GM12874 (cell line): Measurements from ENCODE around the gene ACKR3.

Experiments
- TF ChIP-seq, protein P1 (sequence below): IDR thresholded peaks from 2 replicates; pipeline ENCODE4 v1.5.1; 2011; ENCODE audit warnings: low read depth, mild to moderate bottlenecking, control low read depth, low read length, moderate library complexity; ENCODE audit not compliant: insufficient read depth

The ACKR3 gene

DNA sequence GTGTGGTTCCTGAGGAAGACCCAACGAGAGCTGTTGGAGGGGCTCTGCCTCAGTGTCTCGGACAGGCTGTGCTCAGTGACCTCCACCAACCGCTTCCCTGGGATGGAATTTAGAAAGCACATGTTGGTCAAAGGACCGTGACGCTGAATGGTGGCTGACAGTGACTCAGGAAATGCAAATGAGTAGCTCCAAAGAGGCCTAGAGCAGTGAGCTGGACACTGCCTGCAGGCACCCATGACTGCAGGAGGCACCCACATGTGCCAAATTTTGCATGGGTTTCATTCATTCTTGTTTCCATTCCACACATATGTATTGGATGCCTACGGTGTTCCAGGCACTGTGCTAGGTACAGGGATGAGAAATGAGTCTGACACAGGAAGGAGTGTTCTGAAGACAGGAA lies 46.4 kb downstream of the ACKR3 start:
- TF ChIP-seq, protein P1, sequence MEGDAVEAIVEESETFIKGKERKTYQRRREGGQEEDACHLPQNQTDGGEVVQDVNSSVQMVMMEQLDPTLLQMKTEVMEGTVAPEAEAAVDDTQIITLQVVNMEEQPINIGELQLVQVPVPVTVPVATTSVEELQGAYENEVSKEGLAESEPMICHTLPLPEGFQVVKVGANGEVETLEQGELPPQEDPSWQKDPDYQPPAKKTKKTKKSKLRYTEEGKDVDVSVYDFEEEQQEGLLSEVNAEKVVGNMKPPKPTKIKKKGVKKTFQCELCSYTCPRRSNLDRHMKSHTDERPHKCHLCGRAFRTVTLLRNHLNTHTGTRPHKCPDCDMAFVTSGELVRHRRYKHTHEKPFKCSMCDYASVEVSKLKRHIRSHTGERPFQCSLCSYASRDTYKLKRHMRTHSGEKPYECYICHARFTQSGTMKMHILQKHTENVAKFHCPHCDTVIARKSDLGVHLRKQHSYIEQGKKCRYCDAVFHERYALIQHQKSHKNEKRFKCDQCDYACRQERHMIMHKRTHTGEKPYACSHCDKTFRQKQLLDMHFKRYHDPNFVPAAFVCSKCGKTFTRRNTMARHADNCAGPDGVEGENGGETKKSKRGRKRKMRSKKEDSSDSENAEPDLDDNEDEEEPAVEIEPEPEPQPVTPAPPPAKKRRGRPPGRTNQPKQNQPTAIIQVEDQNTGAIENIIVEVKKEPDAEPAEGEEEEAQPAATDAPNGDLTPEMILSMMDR: no peak

DNA sequence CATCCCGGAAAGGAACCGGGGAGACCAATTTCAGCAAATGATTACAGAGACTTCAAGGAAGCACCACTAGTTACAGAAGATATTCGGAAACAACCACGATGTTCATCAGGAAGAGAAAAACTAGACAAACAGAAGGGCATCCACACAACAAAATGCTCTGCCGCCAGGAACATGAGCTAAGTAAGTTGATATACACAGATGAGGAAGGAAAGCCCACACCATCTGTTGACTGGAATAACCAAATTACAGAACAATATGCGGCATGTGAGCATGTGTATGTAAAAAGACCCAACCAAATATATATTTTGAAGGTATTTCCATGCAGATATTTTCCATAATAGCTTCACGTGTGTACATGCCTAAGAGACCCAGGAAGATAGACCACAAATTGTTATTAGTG lies 47.0 kb downstream of the ACKR3 start:
- TF ChIP-seq, protein P1: no peak

DNA sequence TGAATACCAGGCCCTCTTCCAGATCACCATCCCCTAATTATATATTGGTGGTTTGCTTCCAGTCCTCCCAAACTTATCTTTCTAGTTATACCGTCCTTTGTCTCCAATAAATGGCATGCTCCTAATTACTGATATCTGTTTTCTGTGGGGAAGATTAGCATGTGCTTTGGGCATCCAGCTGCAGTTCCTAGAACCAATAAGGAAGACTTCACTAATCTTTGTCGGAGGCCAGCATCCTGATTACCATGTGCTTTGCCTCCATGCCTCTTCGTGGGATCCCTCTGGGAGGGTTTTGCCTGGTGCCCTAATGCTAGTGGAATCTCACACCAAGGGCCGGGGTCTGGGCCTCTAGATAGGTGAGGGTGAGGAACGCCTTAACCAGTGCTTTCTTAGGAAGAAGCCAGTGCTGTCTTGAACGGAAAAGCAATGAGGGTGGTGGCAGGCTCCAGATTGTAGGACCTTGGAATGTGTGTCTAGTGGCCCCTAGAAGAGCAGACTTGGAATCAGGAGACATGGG lies 47.7 kb downstream of the ACKR3 start:
- TF ChIP-seq, protein P1: no peak

DNA sequence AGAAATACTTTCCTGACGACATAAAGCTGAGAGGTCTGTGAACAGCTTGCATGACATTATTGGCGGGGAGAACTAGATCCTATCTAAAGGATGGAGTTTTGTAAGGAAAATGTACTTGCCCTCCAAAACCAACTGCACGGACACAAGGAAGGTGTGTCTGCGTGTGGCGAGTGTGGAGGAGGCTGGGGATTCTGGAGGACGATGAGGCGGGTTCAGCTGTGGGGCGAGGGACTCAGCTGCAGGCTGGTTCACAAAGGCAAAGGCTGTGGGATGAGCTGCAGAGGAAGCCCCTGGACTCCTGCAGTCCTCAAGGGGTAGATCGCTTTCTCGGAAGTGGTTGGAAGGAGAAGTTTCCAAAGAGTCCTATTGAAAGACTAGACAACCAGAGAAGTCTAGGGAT lies 48.2 kb downstream of the ACKR3 start:
- TF ChIP-seq, protein P1: no peak

DNA sequence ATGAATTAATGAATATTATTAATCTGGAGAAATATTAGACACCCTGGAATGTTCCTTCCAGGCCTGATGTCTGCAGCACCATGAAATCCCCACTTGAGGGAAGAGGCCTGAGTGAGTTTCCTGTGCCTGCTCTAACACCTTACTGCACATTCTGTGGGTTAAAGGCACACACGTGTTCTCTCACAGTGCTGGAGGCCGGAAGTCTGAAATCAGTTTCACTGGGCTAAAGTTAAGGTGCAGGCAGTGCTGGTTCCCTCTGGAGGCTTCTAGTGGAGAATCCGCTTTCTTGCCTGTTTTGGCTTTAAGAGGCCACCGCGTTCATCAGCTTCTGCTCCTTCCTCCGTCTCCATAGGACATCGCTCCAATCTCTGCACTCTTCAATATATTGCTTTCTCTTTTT lies 48.7 kb downstream of the ACKR3 start:
- TF ChIP-seq, protein P1: no peak

DNA sequence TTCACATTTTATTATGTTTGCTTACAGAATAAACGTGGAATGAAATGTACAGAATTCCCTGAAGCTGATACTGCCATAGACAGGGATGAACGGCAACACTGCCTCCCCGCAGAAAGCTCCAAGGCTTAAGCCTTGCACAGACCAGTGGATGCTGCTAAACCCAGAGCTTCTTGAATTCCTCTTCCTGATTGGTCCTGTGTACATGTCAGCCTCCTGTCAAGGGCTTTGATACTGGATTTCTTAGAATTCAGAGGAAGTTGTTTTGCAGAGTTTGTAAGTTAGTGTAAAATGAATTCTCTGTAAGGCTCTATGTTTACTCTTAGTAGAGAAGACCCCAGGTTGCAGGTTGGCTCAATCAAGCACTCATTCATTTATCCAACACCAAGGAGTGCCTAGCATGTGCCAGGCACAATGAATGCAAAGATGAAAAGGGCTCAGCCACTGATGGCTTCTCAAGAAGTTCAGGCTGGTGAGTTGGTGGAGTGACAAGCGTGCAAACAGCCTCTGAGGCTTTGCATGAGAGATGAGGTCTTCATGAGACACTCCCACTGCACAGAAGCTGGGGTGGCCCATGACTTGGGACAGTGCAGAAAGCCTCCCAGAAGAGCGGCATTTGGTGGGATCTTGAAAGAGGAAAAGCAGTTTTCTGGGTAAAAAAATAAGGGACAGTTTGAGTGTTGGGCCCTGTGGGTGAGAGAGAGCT lies 50.4 kb downstream of the ACKR3 start:
- TF ChIP-seq, protein P1: no peak

DNA sequence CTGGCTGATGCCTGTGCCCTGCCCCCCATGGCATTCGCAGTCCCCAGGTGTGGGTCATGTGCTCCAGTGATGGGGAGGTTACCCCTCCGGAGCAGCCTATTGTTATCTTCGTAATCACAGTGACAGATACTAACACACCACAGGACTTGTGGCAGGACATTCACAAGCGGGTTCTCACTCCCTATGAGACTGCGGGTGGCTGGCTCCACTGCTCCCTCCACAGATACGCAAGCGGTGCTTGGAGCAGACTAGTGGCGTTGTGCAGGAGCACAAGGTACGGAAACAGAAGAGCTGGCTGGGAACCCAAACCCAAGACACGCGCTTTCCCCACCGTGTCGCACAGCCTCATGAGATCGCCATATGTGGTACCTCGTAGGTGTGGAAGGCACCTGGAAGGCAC lies 52.2 kb downstream of the ACKR3 start:
- TF ChIP-seq, protein P1: no peak
